OCI-LY7 (cell line): ENCODE results near the gene AHNAK2. TPM values are rescaled to one million over a fixed set of nuclear protein-coding genes. Genes with fewer than 3 reads are reported as not detected.

Experiments
- BruUV-seq: library from RNA; stranded (reverse); fragments of 400-500 nt; replicated peaks from 2 replicates; lab custom pipeline; 2021; lab: Mats Ljungman, UMichigan
- CTCF ChIA-PET: fragments of 300-600 bp; sonication (Branson Sonifier 250); formaldehyde crosslinking; loops from one replicate; lab custom pipeline; 2022; ENCODE audit warnings: antibody characterized with exemption; ENCODE audit not compliant: unreplicated experiment; lab: Charles Lee
- POLR2A ChIA-PET: fragments of 300-600 bp; sonication (Branson Sonifier 250); formaldehyde crosslinking; loops from one replicate; lab custom pipeline; 2022; ENCODE audit warnings: antibody characterized with exemption; lab: Charles Lee
- DNase-seq: peaks from one replicate; pipeline ENCODE4 v3.0.0-alpha.2; 2015; ENCODE audit warnings: low spot score
- H2AFZ ChIP-seq: fragments of 200-600 bp; sonication (generic), shearing (Covaris generic); 2 replicates; pipeline ENCODE4 v1.6.1; 2014; ENCODE audit warnings: mild to moderate bottlenecking, antibody characterized with exemption, low read length, moderate library complexity
- H3K27ac ChIP-seq: fragments of 200-600 bp; sonication (generic); 2 replicates; pipeline ENCODE4 v1.5.1; 2014; ENCODE audit warnings: mixed run types, low read depth, mild to moderate bottlenecking, moderate library complexity, low read length, inconsistent platforms; ENCODE audit not compliant: poor library complexity, severe bottlenecking
- H3K36me3 ChIP-seq: fragments of 200-600 bp; sonication (generic); 2 replicates; pipeline ENCODE4 v1.6.1; 2014; ENCODE audit warnings: mild to moderate bottlenecking, antibody characterized with exemption, low read length, moderate library complexity, mixed read lengths; ENCODE audit not compliant: insufficient read depth
- H3K4me1 ChIP-seq: fragments of 200-600 bp; sonication (generic); 2 replicates; pipeline ENCODE4 v1.5.1; 2014; ENCODE audit warnings: mild to moderate bottlenecking, low read length; ENCODE audit not compliant: insufficient read depth, poor library complexity, severe bottlenecking
- H3K4me2 ChIP-seq: fragments of 200-600 bp; sonication (generic); 2 replicates; pipeline ENCODE4 v1.6.1; 2014; ENCODE audit warnings: mild to moderate bottlenecking, low read length
- H3K4me3 ChIP-seq: fragments of 200-600 bp; sonication (generic); 2 replicates; pipeline ENCODE4 v1.5.1; 2014; ENCODE audit warnings: mild to moderate bottlenecking, low read depth, low read length; ENCODE audit not compliant: poor library complexity, severe bottlenecking
- H3K79me2 ChIP-seq: fragments of 200-600 bp; sonication (generic); 2 replicates; pipeline ENCODE4 v1.6.1; 2016; ENCODE audit warnings: low read depth, mild to moderate bottlenecking, low read length, moderate library complexity, mixed read lengths; ENCODE audit not compliant: insufficient read depth
- H3K9me2 ChIP-seq: fragments of 200-600 bp; sonication (generic); 2 replicates; pipeline ENCODE4 v1.6.1; 2016; ENCODE audit warnings: mild to moderate bottlenecking, low read length, mixed read lengths; ENCODE audit not compliant: insufficient read depth
- H3K9me3 ChIP-seq: fragments of 200-600 bp; sonication (generic); 2 replicates; pipeline ENCODE4 v1.6.1; 2014; ENCODE audit warnings: mild to moderate bottlenecking, mixed run types, low read length, mixed read lengths
- H4K20me1 ChIP-seq: fragments of 200-600 bp; sonication (generic); 2 replicates; pipeline ENCODE4 v1.6.1; 2014; ENCODE audit warnings: mild to moderate bottlenecking, antibody characterized with exemption, low read length, moderate library complexity, mixed read lengths; ENCODE audit not compliant: insufficient read depth
- EZH2phosphoT487 ChIP-seq: fragments of 200-600 bp; sonication (generic); IDR thresholded peaks from 2 replicates; pipeline ENCODE4 v1.6.1; 2018; ENCODE audit warnings: low read depth, borderline replicate concordance, mild to moderate bottlenecking, mixed run types, antibody characterized with exemption, low read length, moderate library complexity, mixed read lengths
- intact Hi-C: fragments of 100-400 bp; cut with micrococcal nuclease; formaldehyde crosslinking; loops from one replicate; pipeline ENCODE4 v1.10.0; 2022; ENCODE audit not compliant: unreplicated experiment
- total RNA-seq, 2 experiments: library from RNA; depleted of rRNA in 1 of 2; stranded (reverse); fragments of >200 nt in 1 of 2; shearing (Covaris generic) in 1 of 2; gene quantifications; 2 replicates each; pipeline ENCODE4 v1.2.3, GENCODE V29; 2014 to 2022
- TF ChIP-seq, protein P1 (sequence below): fragments of 200-600 bp; sonication (generic); conservative IDR thresholded peaks from 2 replicates; pipeline ENCODE4 v1.5.1; 2014; ENCODE audit warnings: mild to moderate bottlenecking, antibody characterized with exemption, low read length, moderate library complexity, mixed read lengths

The AHNAK2 gene
- total RNA-seq, 2 experiments from 2014 or later, result 0.61 TPM; not detected in 1

DNA sequence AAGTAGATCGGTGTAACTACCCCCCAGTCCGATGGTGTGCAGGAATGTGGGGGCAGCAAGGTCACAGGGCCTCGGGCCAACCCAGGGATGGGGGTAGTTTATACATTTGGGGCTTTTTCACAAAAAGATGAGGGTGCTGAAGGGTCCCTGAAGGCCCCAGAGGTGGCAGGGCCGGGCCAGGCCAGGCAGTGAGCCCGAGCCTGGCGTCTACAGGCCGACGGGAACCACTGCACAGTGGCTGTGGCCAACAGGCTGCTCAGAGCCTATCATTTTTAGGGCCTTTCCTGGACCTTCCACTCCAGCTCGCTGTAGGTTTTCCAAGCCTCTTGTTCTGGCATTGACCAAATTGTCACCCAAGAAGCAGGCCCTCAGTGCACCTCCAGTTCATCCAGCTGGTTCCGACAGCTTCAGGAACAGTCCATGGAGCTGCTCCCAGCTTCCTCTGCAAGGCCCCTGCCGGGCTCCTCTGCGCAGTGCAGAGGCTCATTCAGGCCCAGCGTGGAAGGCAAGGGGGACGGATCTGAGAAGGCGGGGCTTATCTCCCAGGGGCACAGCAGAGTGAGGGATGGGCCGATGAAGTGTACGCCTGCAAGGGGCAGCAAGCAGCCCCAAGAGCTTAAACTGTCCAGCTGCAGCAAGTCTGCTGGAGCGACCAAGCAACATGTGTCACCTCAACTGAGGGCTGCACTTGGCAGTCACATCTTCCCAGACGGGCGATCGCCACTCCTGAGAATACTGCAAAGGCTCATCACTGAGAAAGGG lies 28.8 kb upstream of the AHNAK2 start:
- peaks cover 70% of the 10 kb centered on the region for H3K36me3 ChIP-seq
- H2AFZ ChIP-seq, result no peak overlapping the region
- H4K20me1 ChIP-seq, result peaks cover 21% of the 10 kb centered on the region
- ChIA-PET POLR2A (interaction anchor here (1.1 kb wide), 1 partner anchor 10 kb away, joined by 3 read pairs; no protein-coding TSS in a partner anchor), CTCF (no interaction called here)
- no peak overlapping the region for H3K4me3 ChIP-seq
- H3K79me2 ChIP-seq, result peaks cover 36% of the 10 kb centered on the region
- no peaks in the 10 kb centered on the region for H3K4me1 ChIP-seq
- H3K4me2 ChIP-seq, result no peak overlapping the region
- BruUV-seq, result no TSS peak
- TF ChIP-seq, protein P1, sequence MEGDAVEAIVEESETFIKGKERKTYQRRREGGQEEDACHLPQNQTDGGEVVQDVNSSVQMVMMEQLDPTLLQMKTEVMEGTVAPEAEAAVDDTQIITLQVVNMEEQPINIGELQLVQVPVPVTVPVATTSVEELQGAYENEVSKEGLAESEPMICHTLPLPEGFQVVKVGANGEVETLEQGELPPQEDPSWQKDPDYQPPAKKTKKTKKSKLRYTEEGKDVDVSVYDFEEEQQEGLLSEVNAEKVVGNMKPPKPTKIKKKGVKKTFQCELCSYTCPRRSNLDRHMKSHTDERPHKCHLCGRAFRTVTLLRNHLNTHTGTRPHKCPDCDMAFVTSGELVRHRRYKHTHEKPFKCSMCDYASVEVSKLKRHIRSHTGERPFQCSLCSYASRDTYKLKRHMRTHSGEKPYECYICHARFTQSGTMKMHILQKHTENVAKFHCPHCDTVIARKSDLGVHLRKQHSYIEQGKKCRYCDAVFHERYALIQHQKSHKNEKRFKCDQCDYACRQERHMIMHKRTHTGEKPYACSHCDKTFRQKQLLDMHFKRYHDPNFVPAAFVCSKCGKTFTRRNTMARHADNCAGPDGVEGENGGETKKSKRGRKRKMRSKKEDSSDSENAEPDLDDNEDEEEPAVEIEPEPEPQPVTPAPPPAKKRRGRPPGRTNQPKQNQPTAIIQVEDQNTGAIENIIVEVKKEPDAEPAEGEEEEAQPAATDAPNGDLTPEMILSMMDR, result no peak
- no peak for TF ChIP-seq EZH2phosphoT487
- intact Hi-C loops, result no loop called here
- no peaks in the 10 kb centered on the region for H3K9me3 ChIP-seq
- H3K9me2 ChIP-seq, result no peaks in the 10 kb centered on the region
- no peak overlapping the region for H3K27ac ChIP-seq
- DNase-seq, result no peak

DNA sequence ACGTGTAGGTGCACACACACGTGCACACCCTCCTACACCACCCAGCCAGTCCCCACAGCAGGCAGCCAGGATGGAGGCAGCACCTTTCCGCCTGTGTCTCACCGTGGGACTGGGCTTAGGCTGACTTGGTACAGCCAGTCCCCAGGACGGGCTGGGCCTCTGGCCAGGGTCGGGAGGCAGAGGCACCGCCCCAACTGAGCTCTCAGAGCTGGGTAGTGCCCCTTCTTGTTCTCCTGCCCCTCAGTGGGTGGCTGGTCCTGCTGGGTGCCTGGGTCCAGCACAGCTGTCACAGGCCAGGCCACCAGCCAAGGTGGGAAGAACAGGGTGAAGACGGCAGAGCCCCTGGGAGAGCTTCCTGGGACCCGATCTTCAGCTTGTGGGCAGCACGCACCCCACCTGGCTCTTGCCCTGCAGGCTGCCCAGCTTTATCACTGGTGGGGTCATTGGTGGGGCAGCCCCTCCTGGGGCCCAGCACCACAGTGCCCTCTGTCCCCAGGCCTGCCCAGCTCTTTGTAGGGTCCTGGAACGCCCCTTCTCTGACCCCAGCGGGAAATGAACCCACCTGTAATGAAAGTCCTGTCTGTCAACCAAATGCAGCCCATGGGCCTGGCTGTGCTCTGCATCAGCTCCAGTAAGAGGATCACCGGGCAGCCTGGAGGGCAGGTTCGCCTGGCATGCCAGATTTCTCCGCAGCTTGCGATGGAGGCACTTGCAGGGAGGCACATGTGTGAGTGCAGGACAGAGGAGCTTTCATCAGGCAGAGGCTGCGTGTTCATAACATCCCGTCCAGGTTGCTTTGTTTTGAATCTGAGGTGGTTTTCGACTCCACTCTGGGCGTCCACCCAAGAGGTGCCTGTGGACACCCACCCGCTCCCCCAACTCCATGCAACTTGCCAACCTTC lies 28.0 kb upstream of the AHNAK2 start:
- Histone ChIP-seq H3K9me2 (no peaks in the 10 kb centered on the region), H3K4me2 (no peak overlapping the region), H3K27ac (no peak overlapping the region), H3K79me2 (peaks cover 27% of the 10 kb centered on the region), H3K9me3 (no peaks in the 10 kb centered on the region), H4K20me1 (peaks cover 14% of the 10 kb centered on the region; the same call in 1 of the 2 replicates), H3K4me3 (no peak overlapping the region), H3K36me3 (peaks cover 62% of the 10 kb centered on the region), H3K4me1 (no peaks in the 10 kb centered on the region), H2AFZ (no peak overlapping the region)
- POLR2A ChIA-PET, result interaction anchor here (1.1 kb wide), 1 partner anchor 9 kb away, joined by 3 read pairs; no protein-coding TSS in a partner anchor
- no peak for DNase-seq
- TF ChIP-seq, protein P1, result no peak
- no peak for TF ChIP-seq EZH2phosphoT487
- intact Hi-C loops, result no loop called here
- CTCF ChIA-PET, result no interaction called here
- no TSS peak for BruUV-seq
